Hepatocyte (in vitro differentiated cells): ENCODE measurements around the gene OSMR. TPM values are rescaled to one million over a fixed set of nuclear protein-coding genes. Genes with fewer than 3 reads are reported as not detected.

Source experiments
- DNase-seq: peaks from one replicate; pipeline ENCODE4 v3.0.0-alpha.2; 2016; ENCODE audit warnings: low spot score
- H2AFZ ChIP-seq: fragments of 200-600 bp; sonication (generic); 2 replicates; pipeline ENCODE4 v1.6.0; 2016; ENCODE audit warnings: antibody characterized with exemption, mild to moderate bottlenecking
- H3K27ac ChIP-seq: fragments of 200-600 bp; sonication (generic); 2 replicates; pipeline ENCODE4 v1.5.1; 2016; ENCODE audit warnings: mild to moderate bottlenecking
- H3K27me3 ChIP-seq: fragments of 200-600 bp; sonication (generic); 2 replicates; pipeline ENCODE4 v1.6.1; 2016
- H3K36me3 ChIP-seq: fragments of 200-600 bp; sonication (generic); replicated peaks from 2 replicates; pipeline ENCODE4 v1.5.1; 2016; ENCODE audit warnings: low read depth; ENCODE audit not compliant: insufficient read depth
- H3K4me1 ChIP-seq: fragments of 200-600 bp; sonication (generic); 2 replicates; pipeline ENCODE4 v1.5.1; 2016; ENCODE audit warnings: mild to moderate bottlenecking, moderate library complexity; ENCODE audit not compliant: insufficient read depth
- H3K4me2 ChIP-seq: fragments of 200-600 bp; sonication (generic); 2 replicates; pipeline ENCODE4 v1.6.0; 2016
- H3K4me3 ChIP-seq: fragments of 200-600 bp; sonication (generic); 2 replicates; pipeline ENCODE4 v1.5.1; 2016; ENCODE audit warnings: mild to moderate bottlenecking
- H3K79me2 ChIP-seq: fragments of 200-600 bp; sonication (generic); 2 replicates; pipeline ENCODE4 v1.6.0; 2017; ENCODE audit warnings: mild to moderate bottlenecking
- H3K9me2 ChIP-seq: fragments of 200-600 bp; sonication (generic); replicated peaks from 2 replicates; pipeline ENCODE4 v1.6.0; 2017; ENCODE audit warnings: mild to moderate bottlenecking; ENCODE audit not compliant: insufficient read depth
- H3K9me3 ChIP-seq: fragments of 200-600 bp; sonication (generic); 2 replicates; pipeline ENCODE4 v1.5.1; 2016; ENCODE audit warnings: low read depth, mild to moderate bottlenecking
- H4K20me1 ChIP-seq: fragments of 200-600 bp; sonication (generic); 2 replicates; pipeline ENCODE4 v1.6.0; 2016; ENCODE audit warnings: mild to moderate bottlenecking; ENCODE audit not compliant: insufficient read depth, poor library complexity, severe bottlenecking
- CTCF ChIP-seq: fragments of 200-600 bp; sonication (generic); IDR thresholded peaks from 2 replicates; pipeline ENCODE4 v1.5.1; 2016; ENCODE audit warnings: antibody characterized with exemption, mild to moderate bottlenecking; ENCODE audit not compliant: poor library complexity
- EZH2 ChIP-seq: fragments of 200-600 bp; sonication (generic); IDR thresholded peaks from 2 replicates; pipeline ENCODE4 v1.6.1; 2016; ENCODE audit warnings: antibody characterized with exemption, mild to moderate bottlenecking, borderline replicate concordance
- EZH2phosphoT487 ChIP-seq: fragments of 200-600 bp; sonication (generic); IDR thresholded peaks from one replicate; pipeline ENCODE4 v1.6.1; 2018; ENCODE audit warnings: antibody characterized with exemption, mild to moderate bottlenecking, low read depth, moderate library complexity; ENCODE audit not compliant: unreplicated experiment, severe bottlenecking
- WGBS: methylation state at CpG from one replicate; pipeline ENCODE4 v1.1.6; 2016; ENCODE audit warnings: low lambda C conversion rate; ENCODE audit errors: missing lambda C conversion rate; 5-methylcytosine and 5-hydroxymethylcytosine counted together
- polyA plus RNA-seq: library from polyadenylated mRNA; unstranded; fragments of >200 nt; fragmentation: Nextera tagmentation; extraction: Ambion mirVana; gene quantifications from 2 replicates; pipeline ENCODE4 v1.2.1, GENCODE V29; 2016
- total RNA-seq: library from RNA; depleted of rRNA; stranded (reverse); fragments of >200 nt; gene quantifications from 2 replicates; pipeline ENCODE4 v1.2.3, GENCODE V29; 2014

Gene OSMR
- total and polyA plus RNA-seq, 2 experiments from 2014 or later = 15.1 to 17.6 TPM

DNA sequence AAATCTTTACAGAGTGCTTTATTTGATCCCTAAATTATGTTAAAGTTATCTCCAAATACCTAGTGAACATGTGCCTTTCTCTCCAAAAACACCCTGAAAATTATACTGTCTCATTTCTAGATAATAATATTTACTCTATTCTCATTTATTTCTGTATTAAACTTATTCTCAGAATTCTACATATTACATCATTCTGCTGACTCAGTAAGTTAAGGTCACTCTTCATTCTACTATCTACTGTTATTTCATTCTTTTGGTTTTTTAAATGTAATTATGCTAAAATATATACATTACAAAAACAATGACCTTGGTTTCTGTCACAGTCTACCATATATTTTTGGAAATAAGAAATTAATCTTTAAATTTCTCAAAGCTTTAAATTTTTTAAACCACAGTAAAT, 132.2 kb downstream of the OSMR start:
- H4K20me1 ChIP-seq = no peaks in the 10 kb centered on the region
- DNase-seq = no peak
- no peaks in the 10 kb centered on the region for H3K9me2 ChIP-seq
- H3K9me3 ChIP-seq = no peaks in the 10 kb centered on the region
- H3K4me2 ChIP-seq = no peak overlapping the region
- no peak overlapping the region for H2AFZ ChIP-seq
- no peaks in the 10 kb centered on the region for H3K36me3 ChIP-seq
- no peak overlapping the region for H3K27ac ChIP-seq
- TF ChIP-seq EZH2 = no peak
- H3K79me2 ChIP-seq = no peaks in the 10 kb centered on the region
- no peaks in the 10 kb centered on the region for H3K4me1 ChIP-seq
- no peaks in the 10 kb centered on the region for H3K27me3 ChIP-seq
- no peak overlapping the region for H3K4me3 ChIP-seq

- Histone ChIP-seq H3K36me3 (no peaks in the 10 kb centered on the region), H4K20me1 (no peaks in the 10 kb centered on the region), H3K4me3 (no peak overlapping the region), H3K4me2 (no peak overlapping the region), H3K4me1 (no peaks in the 10 kb centered on the region), H3K79me2 (no peaks in the 10 kb centered on the region), H3K9me2 (no peaks in the 10 kb centered on the region), H2AFZ (no peak overlapping the region), H3K27ac (no peak overlapping the region), H3K27me3 (no peaks in the 10 kb centered on the region), H3K9me3 (no peaks in the 10 kb centered on the region)
- no peak for TF ChIP-seq EZH2
- TF ChIP-seq CTCF = no peak
- TF ChIP-seq EZH2phosphoT487 = no peak
- 100% methylated on average over 2 of the region's 2 CpGs for WGBS
- DNase-seq = no peak
These were observed 133.7 kb downstream of the OSMR start for GRCh38 chr5:38979535-38979934.

Other genes starting within 250 kb of the OSMR start
- gene RICTOR, start 228.4 kb downstream of the OSMR start, total RNA-seq = 24.9 and 29.1 TPM in 2 replicates
- gene RICTOR, start 228.4 kb downstream of the OSMR start, polyA plus RNA-seq = 8.0 and 8.5 TPM in 2 replicates